Activated CD8-positive, alpha-beta memory T cell treated with anti-CD3 and anti-CD28 coated beads, Interleukin-2, amount 50 U/mL, for 24 hours (primary cell): ENCODE data around the gene FAM171A2.
"Not testable (repeated sequence)": the region's sequence is repeated elsewhere in the genome, so short reads cannot be mapped to it uniquely, and the experiment has no call there.

ENCODE experiments used
- DNase-seq: peaks from one replicate; pipeline ENCODE4 v3.0.0-alpha.2; 2020; ENCODE audit errors: extremely low read depth

FAM171A2 gene

DNA sequence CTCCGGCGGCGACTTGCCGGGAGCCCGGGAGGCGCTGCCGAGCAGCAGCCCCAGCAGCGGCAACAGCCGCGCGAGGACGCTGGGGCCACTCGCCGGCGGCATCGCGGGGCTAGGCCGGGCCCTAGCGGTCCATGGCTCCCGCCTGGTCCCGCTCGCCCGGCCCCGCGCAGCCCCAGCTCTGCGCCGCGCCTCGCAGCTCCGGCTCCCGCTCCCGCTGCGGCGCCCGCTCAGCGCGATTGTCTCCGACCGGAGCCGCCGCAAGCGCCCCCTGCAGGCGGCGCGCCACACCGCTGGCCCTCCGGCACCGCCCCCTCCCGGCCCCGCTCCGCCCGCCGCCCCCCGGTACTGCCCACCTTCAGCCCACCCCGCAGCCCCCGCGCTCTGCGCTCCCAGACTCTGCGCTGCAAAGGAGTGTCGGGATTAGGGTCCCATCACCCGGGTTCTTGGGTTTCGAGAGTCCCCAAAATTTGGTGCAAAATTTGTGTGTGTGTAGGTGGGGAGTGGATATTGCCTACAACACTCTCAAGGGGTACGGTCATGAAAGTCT is at the start of gene FAM171A2:
TSS of gene FAM171A2 (minus strand) at position 241 of the 547 bp plus-strand sequence. CDS start at position 102, 139 bp downstream.
- DNase-seq: no peak

- no peak for DNase-seq
Observed at GRCh38 chr17:44409309-44410028, 45.8 kb upstream of the FAM171A2 start.

GRCh38 chr17:44408786-44409185 is 45.1 kb upstream of the FAM171A2 start:
- no peak for DNase-seq

DNA sequence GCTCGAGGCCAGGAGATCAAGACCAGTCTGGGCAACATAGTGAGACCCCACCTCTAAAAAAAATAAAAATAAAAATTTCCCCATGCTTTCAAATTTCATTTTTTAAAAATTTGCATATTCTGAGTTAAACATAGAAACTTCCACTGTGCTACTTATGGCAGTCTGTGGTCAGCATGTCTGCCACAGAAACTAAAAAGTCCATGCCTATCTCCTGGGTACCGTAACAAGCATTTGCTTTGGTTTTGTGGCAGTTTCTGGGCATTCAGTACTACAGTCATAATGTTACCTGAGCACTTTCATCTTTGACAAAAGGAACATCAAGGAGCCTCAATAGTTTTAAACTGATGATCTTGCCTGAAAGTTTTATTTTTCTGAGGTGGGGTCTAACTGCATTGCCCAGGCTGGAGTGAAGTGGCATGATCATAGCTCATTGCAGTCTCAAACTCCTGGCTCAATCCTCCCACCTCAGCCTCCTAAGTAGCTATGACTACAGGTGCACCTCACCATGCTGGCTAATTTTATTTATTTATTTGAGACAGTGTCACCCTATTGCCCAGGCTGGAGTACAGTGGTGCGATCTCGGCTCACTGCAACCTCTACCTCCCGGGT is 39.0 kb upstream of the FAM171A2 start:
- DNase-seq: no peak

DNA sequence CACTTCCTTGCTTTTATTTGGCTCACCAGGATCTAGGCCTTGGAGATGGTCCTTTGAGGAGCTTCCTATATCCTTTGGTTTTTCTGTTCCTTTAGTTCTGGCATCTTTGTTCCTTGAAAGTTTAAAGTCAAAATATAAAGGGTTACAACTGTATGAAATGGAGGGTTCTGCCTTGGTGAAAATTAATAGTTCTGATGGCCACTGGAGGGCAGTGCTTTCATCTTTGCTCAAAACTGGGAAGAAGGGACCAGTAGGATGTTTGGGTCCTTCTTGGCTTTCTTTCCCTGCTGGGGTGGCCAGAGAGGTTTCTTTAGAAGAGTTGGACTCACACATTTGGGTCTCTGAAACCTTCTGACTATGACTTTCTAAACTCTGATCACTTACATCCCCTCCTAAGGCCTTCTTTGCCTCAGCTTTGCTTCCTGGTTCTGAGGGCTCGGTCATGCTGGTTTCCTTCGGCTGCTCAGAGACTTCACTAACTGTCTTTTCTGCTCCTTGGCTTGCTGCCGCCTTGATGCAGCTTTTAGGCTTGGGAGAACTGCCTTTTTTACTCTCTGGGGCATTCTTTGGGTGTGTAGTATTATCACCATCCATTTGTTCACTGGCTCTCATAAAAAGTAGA is 36.7 kb upstream of the FAM171A2 start:
- no peak for DNase-seq

DNA sequence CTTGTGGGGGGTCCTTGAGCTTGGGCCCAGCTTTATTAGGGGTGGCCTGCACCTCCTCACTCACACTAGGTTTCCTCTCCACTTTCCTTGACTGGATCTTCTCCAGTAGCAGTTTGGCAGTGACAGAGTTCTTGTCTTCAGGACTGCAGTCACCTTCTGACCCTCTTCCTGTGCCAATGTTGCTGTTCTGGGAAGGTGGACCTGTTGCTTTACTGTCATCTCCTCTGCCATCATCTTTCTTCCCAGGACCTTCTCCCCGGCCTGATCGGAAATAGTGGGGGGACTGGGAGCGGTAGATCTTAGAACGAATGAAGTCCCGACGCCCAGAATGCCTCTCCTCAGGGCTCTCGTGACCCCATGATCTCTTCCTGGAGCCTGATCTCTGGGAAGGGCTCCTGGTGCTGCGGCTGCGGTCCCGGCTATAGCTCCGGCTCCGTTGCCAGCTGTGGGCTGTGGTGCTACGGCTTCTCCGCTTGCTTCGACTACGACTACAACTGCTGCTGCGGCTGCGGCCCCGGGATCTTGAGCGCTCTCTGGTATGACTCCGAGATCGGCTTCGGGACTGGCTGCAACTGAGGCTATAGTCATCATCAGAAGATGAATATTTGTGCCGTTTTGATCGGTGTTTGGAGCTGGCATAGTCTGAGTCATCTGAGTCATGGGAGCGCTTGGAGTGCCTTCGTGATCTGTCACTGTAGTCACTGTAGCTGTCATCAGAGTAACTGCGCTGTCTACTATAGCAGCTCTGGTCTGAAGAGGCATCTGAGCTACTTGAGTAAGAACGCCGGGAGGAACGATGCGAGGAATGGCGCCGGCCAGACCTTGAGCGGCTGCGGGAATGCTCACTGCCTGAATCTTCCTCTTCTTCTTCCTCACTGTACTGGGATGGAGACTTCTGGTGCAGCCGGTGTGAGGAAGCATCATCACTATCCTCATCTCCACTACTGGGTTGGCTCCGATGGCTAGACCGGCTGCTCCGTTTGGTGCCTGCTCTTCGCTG is 35.3 kb upstream of the FAM171A2 start:
- no peak for DNase-seq

- DNase-seq: no peak
Observed at GRCh38 chr17:44397479-44398440, 34.1 kb upstream of the FAM171A2 start.

- no peak for DNase-seq
Observed at GRCh38 chr17:44396946-44397345, 33.3 kb upstream of the FAM171A2 start.

GRCh38 chr17:44394833-44395232 is 31.2 kb upstream of the FAM171A2 start:
- no peak for DNase-seq

GRCh38 chr17:44394112-44394511 is 30.5 kb upstream of the FAM171A2 start:
- DNase-seq: not testable (repeated sequence)

- no peak for DNase-seq
Observed at GRCh38 chr17:44390250-44390870, 26.7 kb upstream of the FAM171A2 start.

- DNase-seq: no peak
Observed at GRCh38 chr17:44389723-44390202, 26.1 kb upstream of the FAM171A2 start.

DNA sequence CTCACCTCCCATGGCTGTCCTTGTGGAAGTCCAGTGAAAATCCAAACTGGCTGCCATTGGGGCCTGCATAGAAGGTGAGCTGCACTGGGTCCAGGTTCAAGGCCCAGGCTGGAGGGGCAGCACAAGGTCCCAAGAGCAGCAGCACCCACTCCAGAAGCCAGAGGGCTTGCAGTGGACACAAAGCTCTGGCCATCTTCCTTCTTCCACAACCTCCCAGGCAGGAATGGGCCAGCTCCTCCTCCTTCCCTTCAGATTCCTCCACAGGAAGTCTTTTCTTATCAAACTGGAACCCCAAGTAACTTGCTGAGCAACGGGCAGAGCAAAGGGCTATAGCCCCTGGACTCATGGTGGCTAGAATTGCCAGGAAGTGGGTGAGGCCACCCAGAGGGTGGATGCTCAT is 25.6 kb upstream of the FAM171A2 start, which contains the start of gene ITGA2B:
TSS of gene ITGA2B (minus strand) at position 369 of the 400 bp plus-strand sequence. CDS start at position 193, 176 bp downstream.
- no peak for DNase-seq

GRCh38 chr17:44387804-44388203 is 24.2 kb upstream of the FAM171A2 start:
- no peak for DNase-seq

GRCh38 chr17:44386182-44386525 is 22.5 kb upstream of the FAM171A2 start:
- DNase-seq: no peak

DNA sequence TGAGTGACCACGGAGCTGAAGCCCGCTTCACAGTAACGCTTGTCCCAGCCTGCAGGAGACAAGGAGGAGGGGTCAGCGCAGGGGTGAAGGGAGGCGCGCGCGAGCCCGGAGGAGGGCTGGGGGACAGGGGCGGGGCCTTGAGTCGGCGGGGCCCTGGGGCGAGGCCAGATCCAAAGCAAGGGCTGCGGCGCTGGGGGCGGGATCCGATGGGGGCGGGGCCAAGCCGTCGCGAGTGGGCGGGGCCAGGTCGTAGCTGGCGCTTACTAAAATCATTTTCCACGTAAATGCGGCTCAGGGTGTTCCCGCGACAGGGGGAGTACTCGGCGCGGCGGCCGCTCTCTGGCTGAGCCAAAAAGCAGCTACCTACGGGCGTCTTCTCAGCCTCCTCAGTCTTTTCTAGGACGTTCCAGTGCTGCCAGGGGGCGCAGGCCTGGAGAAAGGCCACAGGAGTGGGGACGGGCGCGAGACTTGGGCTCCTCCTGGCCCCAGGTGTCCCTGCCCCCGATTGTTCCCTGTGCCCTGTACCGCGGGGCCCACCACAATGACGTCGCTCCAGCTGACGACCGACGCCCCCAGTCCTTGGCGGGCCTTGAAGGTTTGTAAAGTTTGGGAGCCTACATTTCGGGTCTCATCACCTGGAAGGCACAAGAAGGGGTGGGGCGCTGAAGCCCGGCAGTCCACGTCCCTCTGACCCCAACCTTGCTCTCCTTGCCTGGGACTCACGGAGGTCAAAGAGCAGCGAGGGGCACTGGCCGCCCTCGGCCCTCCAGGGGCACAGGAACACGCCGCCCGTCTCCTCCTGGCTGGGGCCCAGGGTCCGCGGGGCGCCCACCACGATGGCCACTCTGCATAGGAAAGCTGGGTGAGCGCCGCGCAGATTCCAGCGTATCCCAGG is 21.9 kb upstream of the FAM171A2 start:
- DNase-seq: peak; percentile 74

GRCh38 chr17:44384823-44385286 is 21.2 kb upstream of the FAM171A2 start:
- DNase-seq: no peak

GRCh38 chr17:44384281-44384822 is 20.7 kb upstream of the FAM171A2 start:
- no peak for DNase-seq
